HG02610 (cell line): ENCODE results near the gene CHRNG.

Source experiments
- ATAC-seq: cut with Tn5 transposase; IDR thresholded peaks from one replicate; pipeline ENCODE4 v1.9.1; 2021; ENCODE audit warnings: mild to moderate bottlenecking, moderate library complexity; ENCODE audit not compliant: unreplicated experiment

CHRNG gene

GRCh38 chr2:232504438-232504837 lies 35.1 kb upstream of the CHRNG start:
- no peak for ATAC-seq

- ATAC-seq = no peak
These were observed 33.6 kb upstream of the CHRNG start for GRCh38 chr2:232505856-232506255.

GRCh38 chr2:232506709-232507108 lies 32.8 kb upstream of the CHRNG start:
- ATAC-seq = no peak

- no peak for ATAC-seq
These were observed 31.2 kb upstream of the CHRNG start for GRCh38 chr2:232508251-232508650.

- no peak for ATAC-seq
These were observed 28.1 kb upstream of the CHRNG start for GRCh38 chr2:232511336-232511890.

- no peak for ATAC-seq
These were observed 26.9 kb upstream of the CHRNG start for GRCh38 chr2:232512602-232513001.

GRCh38 chr2:232513353-232513752 lies 26.1 kb upstream of the CHRNG start:
- no peak for ATAC-seq

GRCh38 chr2:232515639-232516038 lies 23.9 kb upstream of the CHRNG start:
- ATAC-seq = no peak

- no peak for ATAC-seq
These were observed 22.9 kb upstream of the CHRNG start for GRCh38 chr2:232516551-232516950.

- ATAC-seq = no peak
These were observed 20.6 kb upstream of the CHRNG start for GRCh38 chr2:232518844-232519243.

GRCh38 chr2:232519581-232520438 lies 19.7 kb upstream of the CHRNG start, which contains the start of gene PRSS56:
TSS of gene PRSS56 (plus strand) at chr2:232520388. CDS start at chr2:232520599, 211 bp downstream.
- ATAC-seq = no peak

- no peak for ATAC-seq
These were observed 19.0 kb upstream of the CHRNG start for GRCh38 chr2:232520489-232520888.

- ATAC-seq = no peak
These were observed 18.4 kb upstream of the CHRNG start for GRCh38 chr2:232521098-232521497.

GRCh38 chr2:232521959-232522622 lies 17.4 kb upstream of the CHRNG start:
- ATAC-seq = no peak

- ATAC-seq = no peak
These were observed 16.7 kb upstream of the CHRNG start for GRCh38 chr2:232522623-232523401.

- ATAC-seq = no peak
These were observed 16.1 kb upstream of the CHRNG start for GRCh38 chr2:232523402-232523681.

- ATAC-seq = no peak
These were observed 15.6 kb upstream of the CHRNG start for GRCh38 chr2:232523682-232524597.

- no peak for ATAC-seq
These were observed 14.7 kb upstream of the CHRNG start for GRCh38 chr2:232524771-232525170.

GRCh38 chr2:232525199-232525598 lies 14.3 kb upstream of the CHRNG start:
- no peak for ATAC-seq

GRCh38 chr2:232525791-232526371 lies 13.6 kb upstream of the CHRNG start, which contains the start of gene CHRND:
TSS of gene CHRND (plus strand) at chr2:232526160. CDS start at chr2:232526216, 56 bp downstream.
- ATAC-seq = no peak
